SW480 (cell line): Measurements from ENCODE around the gene FKBP4.

Experiments
- DNase-seq: peaks from one replicate; pipeline ENCODE4 v3.0.0-alpha.2; 2016; ENCODE audit warnings: low spot score

Gene FKBP4

GRCh38 chr12:2853626-2854025 lies 58.9 kb downstream of the FKBP4 start:
- no peak for DNase-seq
